Aortic smooth muscle cell (primary cell): ENCODE results near the gene C1GALT1C1. TPM values are rescaled to one million over a fixed set of nuclear protein-coding genes. Genes with fewer than 3 reads are reported as not detected.

Experiments used
- total RNA-seq: library from RNA; depleted of rRNA; stranded (reverse); fragments of >200 nt; gene quantifications from 2 replicates; pipeline ENCODE4 v1.2.3, GENCODE V29; 2014

Gene C1GALT1C1
- total RNA-seq = 45.3 and 80.3 TPM in 2 replicates

DNA sequence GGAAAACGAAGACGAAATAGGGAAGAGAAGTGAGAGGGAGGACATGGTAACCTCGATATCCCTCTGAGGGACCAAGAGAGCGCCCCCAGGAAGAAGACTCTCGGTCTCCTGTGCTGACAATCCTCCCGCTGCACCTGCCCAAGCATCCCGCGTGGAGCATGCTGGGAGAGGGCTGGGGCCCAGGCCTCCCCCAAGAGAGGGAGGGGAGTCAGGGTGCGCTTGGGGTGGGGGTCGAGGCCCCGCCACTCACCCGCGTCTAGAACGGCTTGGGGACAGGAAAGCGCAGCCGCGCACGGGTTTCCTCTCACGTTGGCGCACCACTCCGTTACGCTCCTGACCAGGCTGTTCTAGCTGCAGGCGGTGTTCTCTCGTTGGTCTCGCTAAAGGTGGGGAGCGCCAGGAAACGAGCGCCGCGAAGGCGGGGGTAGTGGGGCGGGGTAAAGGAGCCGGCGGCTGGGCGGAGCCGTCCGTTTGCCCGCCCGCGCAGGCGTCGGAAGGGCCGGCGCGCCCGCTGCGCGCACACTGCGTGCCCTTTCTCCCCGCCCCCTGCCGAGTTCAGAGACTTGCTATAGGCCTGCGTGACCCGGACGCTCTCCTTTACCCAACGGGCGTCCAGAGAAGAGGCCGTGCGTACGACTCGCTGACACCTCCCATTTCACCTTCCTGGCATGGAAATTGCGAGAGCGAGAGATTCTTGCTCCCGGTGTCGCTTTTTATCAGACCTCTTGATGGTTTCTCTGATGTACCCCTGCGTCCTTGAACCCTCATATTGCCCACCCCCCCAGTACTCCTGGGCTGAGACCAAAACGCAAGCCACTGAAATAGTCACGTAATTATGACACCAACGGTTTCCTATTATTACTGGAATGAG is at the start of gene C1GALT1C1:
Gene C1GALT1C1 (minus strand): TSS at position 388 of the 871 bp plus-strand sequence. CDS start 2,888 bp downstream, outside the sequence.

DNA sequence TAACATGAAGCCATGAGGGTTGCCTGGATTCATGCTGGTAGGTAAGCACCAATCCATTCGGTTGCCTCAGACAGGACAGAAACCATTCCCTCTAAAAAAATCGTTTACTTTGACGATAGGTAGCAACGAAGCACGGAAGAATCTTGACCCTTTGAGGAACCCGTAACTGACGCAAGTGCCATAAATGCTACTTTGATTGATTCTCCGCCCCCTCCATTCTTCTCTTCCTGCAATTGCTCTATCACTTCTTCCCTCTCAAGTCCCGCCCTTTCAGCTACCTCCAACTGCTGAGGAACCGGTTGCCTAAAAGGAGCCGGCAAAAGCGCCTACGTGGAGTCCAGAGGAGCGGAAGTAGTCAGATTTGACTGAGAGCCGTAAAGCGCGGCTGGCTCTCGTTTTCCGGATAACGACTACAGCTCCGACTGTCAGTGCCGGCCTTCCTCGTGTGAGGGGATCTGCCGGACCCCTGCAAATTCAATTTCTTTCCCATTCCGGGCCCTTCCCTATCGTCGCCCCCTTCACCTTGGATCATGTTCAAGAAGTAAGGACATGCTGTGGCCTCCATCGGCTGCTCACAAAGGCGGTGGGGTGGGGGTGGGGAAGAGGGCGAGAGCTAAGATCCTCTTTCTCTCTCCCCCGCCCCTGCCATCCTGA is 26.0 kb downstream of the C1GALT1C1 start, which contains the start of gene MCTS1:
Gene MCTS1 (plus strand): TSS at position 395 of the 654 bp plus-strand sequence. CDS start 136 bp downstream, at position 531.

Other genes starting within 250 kb of the C1GALT1C1 start
- 147 and 170 TPM in 2 replicates for gene LAMP2, start 160.8 kb downstream of the C1GALT1C1 start, total RNA-seq
- gene CUL4B, start 69.1 kb downstream of the C1GALT1C1 start, total RNA-seq = 39.8 and 76.0 TPM in 2 replicates
- 37.1 and 40.8 TPM in 2 replicates for gene MCTS1, start 26.0 kb downstream of the C1GALT1C1 start, total RNA-seq
- not detected in 2 replicates for gene CT47B1, start 245.8 kb upstream of the C1GALT1C1 start, total RNA-seq